Upper lobe of left lung (tissue), 6 donors: ENCODE data around the gene TBC1D17. TPM values are rescaled to one million over a fixed set of nuclear protein-coding genes. Genes with fewer than 3 reads are reported as not detected.
"Not testable (repeated sequence)": the region's sequence is repeated elsewhere in the genome, so short reads cannot be mapped to it uniquely, and the experiment has no call there.

ENCODE experiments used
- ATAC-seq, 2 donors: fragments of 200-7000 bp; cut with Tn5 transposase; one replicate each; pipeline ENCODE4 v1.9.1; 2022; ENCODE audit warnings: mild to moderate bottlenecking in 2 of 2, moderate library complexity in 2 of 2; ENCODE audit not compliant: low FRiP score in 2 of 2
- DNase-seq, 2 donors: peaks; one replicate each; pipeline ENCODE4 v3.0.0-alpha.2; 2019 to 2020
- H3K27ac ChIP-seq, 4 donors: fragments of 200-600 bp; sonication (generic); one replicate each; pipeline ENCODE4 v1.5.1; 2016 to 2019
- H3K27me3 ChIP-seq, 4 donors: fragments of 200-600 bp; sonication (generic); one replicate each; pipeline ENCODE4 v1.5.1; 2017 to 2019
- H3K36me3 ChIP-seq, 4 donors: fragments of 200-600 bp; sonication (generic); one replicate each; pipeline ENCODE4 v1.5.1; 2016 to 2019
- H3K4me1 ChIP-seq, 4 donors: fragments of 200-600 bp; sonication (generic); one replicate each; pipeline ENCODE4 v1.5.1; 2018 to 2019
- H3K4me3 ChIP-seq, 4 donors: fragments of 200-600 bp; sonication (generic); one replicate each; pipeline ENCODE4 v1.5.1; 2017 to 2019; ENCODE audit warnings: mild to moderate bottlenecking in 2 of 4, moderate library complexity in 1 of 4
- H3K9me3 ChIP-seq, 4 donors: fragments of 200-600 bp; sonication (generic); one replicate each; pipeline ENCODE4 v1.5.1; 2018 to 2019
- EP300 ChIP-seq, 4 donors: sonication (generic); formaldehyde crosslinking; IDR thresholded peaks; one replicate each; pipeline ENCODE4 v1.5.1; 2017; ENCODE audit warnings: antibody characterized with exemption in 4 of 4, control low read depth in 2 of 4
- POLR2A ChIP-seq, 4 donors: fragments of 450-650 bp; IDR thresholded peaks; one replicate each; pipeline ENCODE4 v1.5.1; 2016 to 2017; ENCODE audit warnings: antibody characterized with exemption in 4 of 4, mild to moderate bottlenecking in 2 of 4
- POLR2AphosphoS5 ChIP-seq, 2 donors: sonication (generic); formaldehyde crosslinking; IDR thresholded peaks; one replicate each; pipeline ENCODE4 v1.5.1; 2017; ENCODE audit warnings: antibody characterized with exemption in 2 of 2
- WGBS, 2 donors: methylation state at CpG; one replicate each; pipeline ENCODE4 v1.1.5; 2017 to 2018; 5-methylcytosine and 5-hydroxymethylcytosine counted together
- total RNA-seq, 6 donors: library from RNA; depleted of rRNA in 4 of 6; stranded (reverse); fragments of >200 nt in 4 of 6; gene quantifications; one replicate each; pipeline versions ENCODE4 v1.1.0 to v1.2.1, GENCODE V29; 2016 to 2021
- TF ChIP-seq, protein P1 (sequence below), 6 experiments: fragments of 450-650 bp in 4 of 6; fragments of 200-600 bp in 2 of 6; sonication (generic) in 2 of 6; IDR thresholded peaks; one replicate each; pipeline ENCODE4 v1.5.1; 2016 to 2019; ENCODE audit warnings: antibody characterized with exemption in 6 of 6
- donor health status: DM: no; HTN: no; CAD: no; lungs with moderate emphysema.
- donor health status: DM: no; HTN: yes; CAD: no; lungs with severe emphysema.

Gene TBC1D17
- total RNA-seq, 6 donors from 2014 or later, result 22.9 to 140 (median 61.2) TPM

DNA sequence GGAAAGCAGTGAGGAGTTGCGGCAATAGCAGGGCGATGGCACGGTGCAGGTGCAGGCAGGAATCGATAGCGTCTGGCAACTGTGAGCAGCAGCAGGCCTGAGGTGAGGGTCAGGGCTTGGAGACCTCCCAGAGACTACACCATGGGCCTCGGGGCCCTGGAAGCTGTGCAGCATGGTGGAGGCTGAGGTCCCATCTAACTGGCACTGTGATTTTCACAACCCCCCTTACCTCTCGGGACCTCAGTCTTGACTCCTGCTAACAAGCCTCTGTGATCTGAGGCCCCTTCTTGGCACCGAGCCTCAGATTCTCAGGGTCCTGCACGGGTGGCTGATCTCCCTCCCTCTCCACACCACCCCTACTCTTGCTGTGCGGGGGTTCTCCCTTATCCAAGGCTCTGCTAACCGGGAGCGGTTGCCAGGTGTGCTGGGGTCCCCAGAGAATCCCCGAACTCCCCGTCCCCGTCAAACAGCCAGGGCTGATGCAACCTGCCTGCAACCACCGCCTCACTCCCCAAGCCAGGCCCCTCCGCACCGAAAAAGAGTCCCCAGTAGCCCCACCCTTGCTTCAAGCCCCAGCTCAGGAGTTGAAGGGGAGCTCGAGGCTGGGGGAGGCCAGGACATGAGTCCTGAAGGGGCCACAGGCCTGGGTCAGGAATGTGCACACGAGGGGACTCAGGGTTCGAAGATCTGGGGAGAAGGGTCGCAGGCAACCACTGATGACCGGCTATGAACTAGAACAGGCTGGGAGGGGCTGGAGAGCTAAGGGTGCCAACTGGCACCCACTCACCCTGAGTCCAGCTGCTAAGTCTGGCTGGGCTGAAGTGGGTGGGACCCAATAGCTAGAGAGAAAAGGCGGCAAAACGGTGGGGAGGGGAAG is 46.7 kb downstream of the TBC1D17 start:
- Histone ChIP-seq H3K27me3 (no peaks in the 10 kb centered on the region), H3K4me3 (no peak overlapping the region), H3K4me1 (peaks cover 18 to 39% (median 20%) of the 10 kb centered on the region in 4 donors), H3K9me3 (no peaks in the 10 kb centered on the region), H3K36me3 (peaks cover 0 to 66% (median 47%) of the 10 kb centered on the region in 4 donors), H3K27ac (no peak overlapping the region)
- TF ChIP-seq POLR2AphosphoS5 (IDR thresholded peaks at IDR 0.05), result no peak
- TF ChIP-seq, protein P1, sequence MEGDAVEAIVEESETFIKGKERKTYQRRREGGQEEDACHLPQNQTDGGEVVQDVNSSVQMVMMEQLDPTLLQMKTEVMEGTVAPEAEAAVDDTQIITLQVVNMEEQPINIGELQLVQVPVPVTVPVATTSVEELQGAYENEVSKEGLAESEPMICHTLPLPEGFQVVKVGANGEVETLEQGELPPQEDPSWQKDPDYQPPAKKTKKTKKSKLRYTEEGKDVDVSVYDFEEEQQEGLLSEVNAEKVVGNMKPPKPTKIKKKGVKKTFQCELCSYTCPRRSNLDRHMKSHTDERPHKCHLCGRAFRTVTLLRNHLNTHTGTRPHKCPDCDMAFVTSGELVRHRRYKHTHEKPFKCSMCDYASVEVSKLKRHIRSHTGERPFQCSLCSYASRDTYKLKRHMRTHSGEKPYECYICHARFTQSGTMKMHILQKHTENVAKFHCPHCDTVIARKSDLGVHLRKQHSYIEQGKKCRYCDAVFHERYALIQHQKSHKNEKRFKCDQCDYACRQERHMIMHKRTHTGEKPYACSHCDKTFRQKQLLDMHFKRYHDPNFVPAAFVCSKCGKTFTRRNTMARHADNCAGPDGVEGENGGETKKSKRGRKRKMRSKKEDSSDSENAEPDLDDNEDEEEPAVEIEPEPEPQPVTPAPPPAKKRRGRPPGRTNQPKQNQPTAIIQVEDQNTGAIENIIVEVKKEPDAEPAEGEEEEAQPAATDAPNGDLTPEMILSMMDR (IDR thresholded peaks at IDR 0.05), result no peak
- TF ChIP-seq EP300 (IDR thresholded peaks at IDR 0.05), result no peak
- TF ChIP-seq POLR2A (IDR thresholded peaks at IDR 0.05), result no peak
- 82 to 89% methylated on average over 25 of the region's 25 CpGs for WGBS, 2 donors
- ATAC-seq (no peak), DNase-seq (peak in 1 of 2 donors; percentile 43)

DNA sequence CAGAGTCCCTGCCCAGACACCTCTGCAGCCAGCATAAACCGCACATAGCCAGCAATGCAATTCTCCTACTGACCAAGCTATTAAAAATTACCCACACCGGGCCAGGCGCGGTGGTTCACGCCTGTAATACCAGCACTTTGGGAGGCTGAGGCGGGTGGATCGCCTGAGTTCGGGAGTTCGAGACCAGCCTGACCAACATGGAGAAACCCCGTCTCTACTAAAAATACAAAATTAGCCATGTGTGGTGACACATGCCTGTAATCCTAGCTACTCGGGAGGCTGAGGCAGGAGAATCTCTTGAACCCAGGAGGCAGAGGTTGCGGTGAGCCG is 47.3 kb downstream of the TBC1D17 start:
- 94 to 96% methylated on average over 11 to 13 of the region's 13 CpGs for WGBS, 2 donors
- not testable (repeated sequence) for H3K4me3 ChIP-seq, ATAC-seq, H3K27ac ChIP-seq, H3K9me3 ChIP-seq, H3K27me3 ChIP-seq
- DNase-seq, result peak in 1 of 2 donors; percentile 16
- H3K4me1 ChIP-seq, result peaks cover 18 to 39% (median 20%) of the 10 kb centered on the region in 4 donors
- peaks cover 0 to 66% (median 47%) of the 10 kb centered on the region in 4 donors for H3K36me3 ChIP-seq

DNA sequence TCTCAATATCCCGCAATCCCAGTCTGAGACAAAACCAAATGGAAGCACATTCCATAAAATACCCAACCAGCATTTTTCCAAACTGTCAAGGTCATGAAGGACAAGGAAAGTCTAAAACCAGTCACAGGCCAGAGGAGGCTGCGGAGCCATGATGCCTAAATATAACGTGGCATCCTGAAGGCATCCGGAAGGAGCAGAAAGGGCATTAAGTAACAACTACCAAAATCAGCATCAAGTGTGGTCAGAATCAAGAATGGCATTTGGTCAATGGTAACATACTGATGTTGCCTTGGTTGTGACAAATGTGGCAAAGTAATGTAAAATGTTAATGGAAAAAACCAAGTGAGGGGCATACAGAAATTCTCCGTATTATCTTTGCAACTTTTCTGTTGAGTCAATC is 48.0 kb downstream of the TBC1D17 start:
- Histone ChIP-seq H3K36me3 (peaks cover 0 to 64% (median 47%) of the 10 kb centered on the region in 4 donors), H3K4me3 (no peak overlapping the region), H3K27me3 (no peaks in the 10 kb centered on the region), H3K4me1 (peaks cover 22 to 45% (median 26%) of the 10 kb centered on the region in 4 donors), H3K27ac (no peak overlapping the region), H3K9me3 (no peaks in the 10 kb centered on the region)
- DNase-seq (no peak), ATAC-seq (no peak)
- WGBS, 2 donors, result 96 to 97% methylated on average over 5 of the region's 5 CpGs
- TF ChIP-seq POLR2A (IDR thresholded peaks at IDR 0.05) (no peak), POLR2AphosphoS5 (IDR thresholded peaks at IDR 0.05) (no peak), EP300 (IDR thresholded peaks at IDR 0.05) (no peak)
- TF ChIP-seq, protein P1 (IDR thresholded peaks at IDR 0.05), result no peak

GRCh38 chr19:49926515-49926914 is 49.0 kb downstream of the TBC1D17 start:
- DNase-seq (no peak), ATAC-seq (no peak)
- H3K9me3 ChIP-seq, result no peaks in the 10 kb centered on the region
- H3K4me3 ChIP-seq, result no peak overlapping the region
- peaks cover 0 to 54% (median 41%) of the 10 kb centered on the region in 4 donors for H3K36me3 ChIP-seq
- no peak overlapping the region for H3K27ac ChIP-seq
- 90 to 91% methylated on average over 10 of the region's 10 CpGs for WGBS, 2 donors
- no peaks in the 10 kb centered on the region for H3K27me3 ChIP-seq
- peaks cover 25 to 48% (median 27%) of the 10 kb centered on the region in 4 donors for H3K4me1 ChIP-seq
- TF ChIP-seq, protein P1 (IDR thresholded peaks at IDR 0.05), result no peak
- TF ChIP-seq POLR2A (IDR thresholded peaks at IDR 0.05) (no peak), POLR2AphosphoS5 (IDR thresholded peaks at IDR 0.05) (no peak), EP300 (IDR thresholded peaks at IDR 0.05) (no peak)

DNA sequence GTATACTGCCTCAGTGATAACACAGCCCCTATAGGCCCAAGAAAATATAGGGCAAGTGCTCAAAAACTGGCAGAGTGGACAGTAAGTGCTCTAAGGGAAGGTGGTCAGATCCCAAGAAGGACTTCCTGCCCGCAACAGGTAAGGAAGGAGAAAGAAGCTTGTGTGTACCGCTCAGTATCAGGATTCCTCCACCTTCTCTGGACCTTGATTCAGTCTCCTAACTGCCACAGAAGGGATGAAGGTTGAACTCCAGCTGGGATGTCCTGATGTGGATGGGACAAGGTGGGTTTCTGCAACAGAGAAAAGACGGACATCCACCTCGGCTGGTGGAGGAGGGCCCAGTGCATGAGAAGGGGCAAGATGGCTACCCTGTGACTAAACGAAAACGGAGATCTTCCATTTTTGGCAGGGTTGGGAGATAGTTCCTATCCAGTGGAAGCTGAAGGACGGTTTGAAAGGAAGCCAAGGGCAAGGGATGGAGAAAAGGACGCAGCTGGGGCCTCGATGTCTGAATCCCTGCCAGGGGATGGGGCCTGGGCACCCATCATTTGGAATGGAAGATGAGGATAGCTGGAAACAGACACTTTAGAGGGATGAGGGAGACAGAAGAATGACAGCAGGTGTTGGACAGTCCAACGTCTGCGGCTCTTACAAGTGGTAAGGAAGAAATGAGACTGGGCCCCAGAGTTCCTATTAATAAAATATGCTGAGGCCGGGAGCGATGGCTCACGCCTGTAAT is 50.2 kb downstream of the TBC1D17 start:
- peak overlapping the region in 3 of 4 donors; percentile 30 to 97 (median 91) for H3K27ac ChIP-seq
- H3K4me1 ChIP-seq, result peaks cover 25 to 48% (median 27%) of the 10 kb centered on the region in 4 donors
- peaks cover 0 to 43% (median 33%) of the 10 kb centered on the region in 4 donors for H3K36me3 ChIP-seq
- no peaks in the 10 kb centered on the region for H3K9me3 ChIP-seq
- H3K27me3 ChIP-seq, result no peaks in the 10 kb centered on the region
- no peak for DNase-seq
- peak overlapping the region in 2 of 4 donors; percentile 73 to 77 for H3K4me3 ChIP-seq
- TF ChIP-seq EP300 (IDR thresholded peaks at IDR 0.05) (no peak), POLR2A (IDR thresholded peaks at IDR 0.05) (no peak), POLR2AphosphoS5 (IDR thresholded peaks at IDR 0.05) (no peak)
- TF ChIP-seq, protein P1 (IDR thresholded peaks at IDR 0.05), result no peak
- no peak for ATAC-seq
- WGBS, 2 donors, result 81 to 88% methylated on average over 14 of the region's 14 CpGs
